WTC11 (cell line): ENCODE results near the gene NWD2. TPM values are rescaled to one million over a fixed set of nuclear protein-coding genes. Genes with fewer than 3 reads are reported as not detected.

Source experiments
- ATAC-seq: fragments of 200-7000 bp; cut with Tn5 transposase; 2 replicates; pipeline ENCODE4 v1.10.0; 2021; ENCODE audit warnings: mild to moderate bottlenecking, moderate library complexity
- CTCF ChIA-PET: fragments of 300-600 bp; sonication (Branson Sonifier 250); formaldehyde crosslinking; loops from one replicate; lab custom pipeline; 2021; ENCODE audit warnings: antibody characterized with exemption; lab: Charles Lee
- POLR2A ChIA-PET: fragments of 350-600 bp; sonication (Branson Sonifier 250); formaldehyde crosslinking; loops from one replicate; lab custom pipeline; 2021; ENCODE audit warnings: antibody characterized with exemption; lab: Charles Lee
- DNase-seq: peaks from one replicate; pipeline ENCODE4 v3.0.0; 2021; ENCODE audit warnings: low spot score
- H3K27ac Mint-ChIP-seq: 2 replicates; pipeline ENCODE4 v1.8.0; 2021; ENCODE audit warnings: mixed read lengths
- H3K27me3 Mint-ChIP-seq: 2 replicates; pipeline ENCODE4 v1.8.0; 2021; ENCODE audit warnings: low read depth, mild to moderate bottlenecking, moderate library complexity, mixed read lengths
- H3K36me3 Mint-ChIP-seq: 2 replicates; pipeline ENCODE4 v1.8.0; 2021; ENCODE audit warnings: mixed read lengths
- H3K4me1 Mint-ChIP-seq: 2 replicates; pipeline ENCODE4 v1.8.0; 2022; ENCODE audit warnings: mixed read lengths
- H3K4me3 Mint-ChIP-seq: 2 replicates; pipeline ENCODE4 v1.8.0; 2021; ENCODE audit warnings: mild to moderate bottlenecking, moderate library complexity, mixed read lengths
- H3K9me3 Mint-ChIP-seq: 2 replicates; pipeline ENCODE4 v1.8.0; 2021; ENCODE audit warnings: mixed read lengths
- CBFB ChIP-seq: sonication (generic); formaldehyde crosslinking; IDR thresholded peaks from 2 replicates; pipeline ENCODE4 v1.8.1; 2022; ENCODE audit warnings: mild to moderate bottlenecking, low read depth, missing genetic modification reagents
- CREM ChIP-seq: sonication (generic); formaldehyde crosslinking; IDR thresholded peaks from 2 replicates; pipeline ENCODE4 v1.8.1; 2022; ENCODE audit warnings: mild to moderate bottlenecking, missing genetic modification reagents, moderate library complexity
- FOXJ3 ChIP-seq: sonication (generic); formaldehyde crosslinking; IDR thresholded peaks from 2 replicates; pipeline ENCODE4 v1.9.0; 2021; ENCODE audit warnings: missing genetic modification reagents, mild to moderate bottlenecking, borderline replicate concordance
- JUN ChIP-seq: sonication (generic); formaldehyde crosslinking; IDR thresholded peaks from 2 replicates; pipeline ENCODE4 v1.8.0; 2023; ENCODE audit warnings: mild to moderate bottlenecking, missing genetic modification reagents
- NFYB ChIP-seq: sonication (generic); formaldehyde crosslinking; conservative IDR thresholded peaks from 2 replicates; pipeline ENCODE4 v1.8.0; 2022; ENCODE audit warnings: low read depth, missing genetic modification reagents
- NR2C2 ChIP-seq: sonication (generic); formaldehyde crosslinking; IDR thresholded peaks from 2 replicates; pipeline ENCODE4 v1.8.0; 2022; ENCODE audit warnings: mild to moderate bottlenecking, missing genetic modification reagents
- PRRX2 ChIP-seq: fragments of 250-450 bp; sonication (Bioruptor Pico); IDR thresholded peaks from 2 replicates; pipeline ENCODE4 v1.8.0; 2021; ENCODE audit warnings: mild to moderate bottlenecking
- SMAD4 ChIP-seq: sonication (generic); formaldehyde crosslinking; IDR thresholded peaks from 2 replicates; pipeline ENCODE4 v1.8.0; 2022; ENCODE audit warnings: mild to moderate bottlenecking, missing genetic modification reagents
- SP1 ChIP-seq: sonication (generic); formaldehyde crosslinking; conservative IDR thresholded peaks from 2 replicates; pipeline ENCODE4 v1.8.1; 2022; ENCODE audit warnings: missing genetic modification reagents
- ZNF138 ChIP-seq: sonication (generic); formaldehyde crosslinking; conservative IDR thresholded peaks from 2 replicates; pipeline ENCODE4 v1.8.1; 2022; ENCODE audit warnings: mild to moderate bottlenecking, moderate library complexity, missing genetic modification reagents
- ZNF232 ChIP-seq: sonication (generic); formaldehyde crosslinking; IDR thresholded peaks from 2 replicates; pipeline ENCODE4 v1.8.0; 2022; ENCODE audit warnings: mild to moderate bottlenecking, missing genetic modification reagents
- ZNF263 ChIP-seq: sonication (generic); formaldehyde crosslinking; IDR thresholded peaks from 2 replicates; pipeline ENCODE4 v1.8.1; 2022; ENCODE audit warnings: low read depth, mild to moderate bottlenecking, moderate library complexity, missing genetic modification reagents
- ZNF396 ChIP-seq: fragments of 250-450 bp; sonication (Bioruptor Pico); IDR thresholded peaks from 2 replicates; pipeline ENCODE4 v1.8.0; 2021; ENCODE audit warnings: mild to moderate bottlenecking, moderate library complexity, borderline replicate concordance
- total RNA-seq: library from RNA; stranded (reverse); gene quantifications from 3 replicates; pipeline ENCODE4 v1.2.3, GENCODE V29; 2021
- TF ChIP-seq, protein P1 (sequence below): sonication (generic); formaldehyde crosslinking; IDR thresholded peaks from 2 replicates; pipeline ENCODE4 v1.8.1; 2023; ENCODE audit warnings: mild to moderate bottlenecking, moderate library complexity, missing genetic modification reagents
- TF ChIP-seq, protein P2 (sequence below): sonication (generic); formaldehyde crosslinking; IDR thresholded peaks from 2 replicates; pipeline ENCODE4 v1.8.0; 2022; ENCODE audit warnings: mild to moderate bottlenecking, missing genetic modification reagents
- TF ChIP-seq, protein P3 (sequence below): fragments of 200-600 bp; IDR thresholded peaks from 2 replicates; pipeline ENCODE4 v1.8.0; 2022; ENCODE audit warnings: antibody characterized with exemption
- TF ChIP-seq, protein P4 (sequence below): sonication (generic); formaldehyde crosslinking; IDR thresholded peaks from 2 replicates; pipeline ENCODE4 v1.8.1; 2023; ENCODE audit warnings: mild to moderate bottlenecking, missing genetic modification reagents
- TF ChIP-seq, protein P5 (sequence below): sonication (generic); formaldehyde crosslinking; IDR thresholded peaks from 2 replicates; pipeline ENCODE4 v1.8.1; 2022; ENCODE audit warnings: low read depth, mild to moderate bottlenecking, moderate library complexity, missing genetic modification reagents, borderline replicate concordance
- TF ChIP-seq, protein P6 (sequence below): sonication (generic); formaldehyde crosslinking; IDR thresholded peaks from 2 replicates; pipeline ENCODE4 v1.8.0; 2022; ENCODE audit warnings: mild to moderate bottlenecking, missing genetic modification reagents
- TF ChIP-seq, protein P7 (sequence below): sonication (generic); formaldehyde crosslinking; IDR thresholded peaks from 2 replicates; pipeline ENCODE4 v1.8.0; 2023; ENCODE audit warnings: missing genetic modification reagents
- TF ChIP-seq, protein P8 (sequence below): sonication (generic); formaldehyde crosslinking; IDR thresholded peaks from 2 replicates; pipeline ENCODE4 v1.8.1; 2022; ENCODE audit warnings: mild to moderate bottlenecking, missing genetic modification reagents, moderate library complexity, borderline replicate concordance
- TF ChIP-seq, protein P9 (sequence below): sonication (generic); formaldehyde crosslinking; IDR thresholded peaks from 2 replicates; pipeline ENCODE4 v1.8.1; 2023; ENCODE audit warnings: mild to moderate bottlenecking, missing genetic modification reagents

The NWD2 gene
- total RNA-seq, 1 experiment from 2014 or later = 0.07 TPM

DNA sequence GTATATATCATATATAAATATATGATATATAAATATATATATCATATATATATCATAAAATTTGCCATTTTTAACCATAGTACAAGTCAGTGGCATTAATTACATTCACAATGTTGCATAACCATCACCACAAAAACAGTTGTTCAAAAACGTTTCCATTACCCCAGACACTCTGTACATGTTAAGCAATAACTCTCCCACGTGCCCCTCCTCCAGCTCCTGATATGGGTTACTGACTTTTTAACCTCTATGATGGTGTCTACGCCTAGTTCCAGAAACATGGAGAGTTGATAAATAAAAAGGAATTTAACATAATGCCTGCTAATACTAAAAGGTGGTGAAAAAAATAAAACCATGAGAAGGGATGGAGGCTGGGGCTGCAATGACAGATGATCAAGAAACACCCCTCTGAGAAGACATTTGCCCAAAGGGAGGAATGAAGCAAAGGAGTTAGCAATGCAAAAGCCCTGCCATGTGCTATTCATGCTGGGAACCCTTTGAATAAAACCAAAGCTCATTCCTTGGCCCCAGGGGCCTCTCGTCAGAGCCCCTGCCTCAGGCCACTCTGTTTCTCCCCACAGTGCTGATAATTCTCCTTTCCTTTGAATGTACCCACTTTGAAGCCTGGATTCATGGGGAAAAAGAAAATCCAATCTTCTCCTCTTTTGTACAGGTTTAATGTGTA lies 144.3 kb downstream of the NWD2 start (continued):
- TF ChIP-seq, protein P1, sequence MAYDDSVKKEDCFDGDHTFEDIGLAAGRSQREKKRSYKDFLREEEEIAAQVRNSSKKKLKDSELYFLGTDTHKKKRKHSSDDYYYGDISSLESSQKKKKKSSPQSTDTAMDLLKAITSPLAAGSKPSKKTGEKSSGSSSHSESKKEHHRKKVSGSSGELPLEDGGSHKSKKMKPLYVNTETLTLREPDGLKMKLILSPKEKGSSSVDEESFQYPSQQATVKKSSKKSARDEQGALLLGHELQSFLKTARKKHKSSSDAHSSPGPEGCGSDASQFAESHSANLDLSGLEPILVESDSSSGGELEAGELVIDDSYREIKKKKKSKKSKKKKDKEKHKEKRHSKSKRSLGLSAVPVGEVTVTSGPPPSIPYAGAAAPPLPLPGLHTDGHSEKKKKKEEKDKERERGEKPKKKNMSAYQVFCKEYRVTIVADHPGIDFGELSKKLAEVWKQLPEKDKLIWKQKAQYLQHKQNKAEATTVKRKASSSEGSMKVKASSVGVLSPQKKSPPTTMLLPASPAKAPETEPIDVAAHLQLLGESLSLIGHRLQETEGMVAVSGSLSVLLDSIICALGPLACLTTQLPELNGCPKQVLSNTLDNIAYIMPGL (CRISPR knock-in tag) = no peak
- no peak for TF ChIP-seq ZNF396
- TF ChIP-seq ZNF263 (CRISPR knock-in tag) = no peak
- TF ChIP-seq, protein P2, sequence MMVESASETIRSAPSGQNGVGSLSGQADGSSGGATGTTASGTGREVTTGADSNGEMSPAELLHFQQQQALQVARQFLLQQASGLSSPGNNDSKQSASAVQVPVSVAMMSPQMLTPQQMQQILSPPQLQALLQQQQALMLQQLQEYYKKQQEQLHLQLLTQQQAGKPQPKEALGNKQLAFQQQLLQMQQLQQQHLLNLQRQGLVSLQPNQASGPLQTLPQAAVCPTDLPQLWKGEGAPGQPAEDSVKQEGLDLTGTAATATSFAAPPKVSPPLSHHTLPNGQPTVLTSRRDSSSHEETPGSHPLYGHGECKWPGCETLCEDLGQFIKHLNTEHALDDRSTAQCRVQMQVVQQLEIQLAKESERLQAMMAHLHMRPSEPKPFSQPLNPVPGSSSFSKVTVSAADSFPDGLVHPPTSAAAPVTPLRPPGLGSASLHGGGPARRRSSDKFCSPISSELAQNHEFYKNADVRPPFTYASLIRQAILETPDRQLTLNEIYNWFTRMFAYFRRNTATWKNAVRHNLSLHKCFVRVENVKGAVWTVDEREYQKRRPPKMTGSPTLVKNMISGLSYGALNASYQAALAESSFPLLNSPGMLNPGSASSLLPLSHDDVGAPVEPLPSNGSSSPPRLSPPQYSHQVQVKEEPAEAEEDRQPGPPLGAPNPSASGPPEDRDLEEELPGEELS = no peak
- no peak for TF ChIP-seq FOXJ3 (CRISPR knock-in tag)
- no peak for TF ChIP-seq CBFB (CRISPR knock-in tag)
- TF ChIP-seq, all 79 proteins: peak for 0

DNA sequence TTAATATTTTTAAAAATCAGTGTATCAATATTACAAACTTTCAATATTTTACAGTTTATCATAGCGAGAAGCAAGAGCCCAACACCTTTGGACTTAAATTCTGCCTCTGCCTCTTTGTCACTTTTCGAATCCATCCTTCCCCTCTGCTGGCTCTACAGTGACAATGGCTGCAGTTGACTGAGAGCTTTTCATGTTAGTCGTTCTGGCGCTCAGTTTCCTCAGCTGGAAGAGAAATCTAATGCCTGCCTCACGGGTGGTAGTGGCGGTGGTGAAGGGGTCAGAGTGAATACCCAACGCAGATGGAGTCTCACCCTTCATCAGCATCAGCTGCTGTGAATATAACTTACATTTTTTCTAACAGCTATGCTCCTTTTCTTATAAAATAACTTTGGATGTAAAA lies 144.8 kb downstream of the NWD2 start:
- Mint-ChIP-seq H3K9me3 (no peaks in the 10 kb centered on the region), H3K4me3 (no peak overlapping the region), H3K27me3 (no peaks in the 10 kb centered on the region), H3K4me1 (peaks cover 28% of the 10 kb centered on the region), H3K27ac (0 out of 2 replicates have a peak overlapping the region, but pooled peaks have one; percentile 36), H3K36me3 (no peaks in the 10 kb centered on the region)
- POLR2A ChIA-PET = interaction anchor here (0.7 kb wide), 1 partner anchor 1486 kb away, joined by 3 read pairs; no protein-coding TSS in a partner anchor
- CTCF ChIA-PET = interaction anchor here (0.8 to 5.7 kb wide), 7 partner anchors 145 to 990 kb away, joined by 3 to 55 read pairs (median 4); partner anchors contain the start of gene NWD2
- TF ChIP-seq, protein P3, sequence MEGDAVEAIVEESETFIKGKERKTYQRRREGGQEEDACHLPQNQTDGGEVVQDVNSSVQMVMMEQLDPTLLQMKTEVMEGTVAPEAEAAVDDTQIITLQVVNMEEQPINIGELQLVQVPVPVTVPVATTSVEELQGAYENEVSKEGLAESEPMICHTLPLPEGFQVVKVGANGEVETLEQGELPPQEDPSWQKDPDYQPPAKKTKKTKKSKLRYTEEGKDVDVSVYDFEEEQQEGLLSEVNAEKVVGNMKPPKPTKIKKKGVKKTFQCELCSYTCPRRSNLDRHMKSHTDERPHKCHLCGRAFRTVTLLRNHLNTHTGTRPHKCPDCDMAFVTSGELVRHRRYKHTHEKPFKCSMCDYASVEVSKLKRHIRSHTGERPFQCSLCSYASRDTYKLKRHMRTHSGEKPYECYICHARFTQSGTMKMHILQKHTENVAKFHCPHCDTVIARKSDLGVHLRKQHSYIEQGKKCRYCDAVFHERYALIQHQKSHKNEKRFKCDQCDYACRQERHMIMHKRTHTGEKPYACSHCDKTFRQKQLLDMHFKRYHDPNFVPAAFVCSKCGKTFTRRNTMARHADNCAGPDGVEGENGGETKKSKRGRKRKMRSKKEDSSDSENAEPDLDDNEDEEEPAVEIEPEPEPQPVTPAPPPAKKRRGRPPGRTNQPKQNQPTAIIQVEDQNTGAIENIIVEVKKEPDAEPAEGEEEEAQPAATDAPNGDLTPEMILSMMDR = no peak
- TF ChIP-seq, protein P4, sequence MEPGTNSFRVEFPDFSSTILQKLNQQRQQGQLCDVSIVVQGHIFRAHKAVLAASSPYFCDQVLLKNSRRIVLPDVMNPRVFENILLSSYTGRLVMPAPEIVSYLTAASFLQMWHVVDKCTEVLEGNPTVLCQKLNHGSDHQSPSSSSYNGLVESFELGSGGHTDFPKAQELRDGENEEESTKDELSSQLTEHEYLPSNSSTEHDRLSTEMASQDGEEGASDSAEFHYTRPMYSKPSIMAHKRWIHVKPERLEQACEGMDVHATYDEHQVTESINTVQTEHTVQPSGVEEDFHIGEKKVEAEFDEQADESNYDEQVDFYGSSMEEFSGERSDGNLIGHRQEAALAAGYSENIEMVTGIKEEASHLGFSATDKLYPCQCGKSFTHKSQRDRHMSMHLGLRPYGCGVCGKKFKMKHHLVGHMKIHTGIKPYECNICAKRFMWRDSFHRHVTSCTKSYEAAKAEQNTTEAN (CRISPR knock-in tag) = no peak
- TF ChIP-seq, protein P5, sequence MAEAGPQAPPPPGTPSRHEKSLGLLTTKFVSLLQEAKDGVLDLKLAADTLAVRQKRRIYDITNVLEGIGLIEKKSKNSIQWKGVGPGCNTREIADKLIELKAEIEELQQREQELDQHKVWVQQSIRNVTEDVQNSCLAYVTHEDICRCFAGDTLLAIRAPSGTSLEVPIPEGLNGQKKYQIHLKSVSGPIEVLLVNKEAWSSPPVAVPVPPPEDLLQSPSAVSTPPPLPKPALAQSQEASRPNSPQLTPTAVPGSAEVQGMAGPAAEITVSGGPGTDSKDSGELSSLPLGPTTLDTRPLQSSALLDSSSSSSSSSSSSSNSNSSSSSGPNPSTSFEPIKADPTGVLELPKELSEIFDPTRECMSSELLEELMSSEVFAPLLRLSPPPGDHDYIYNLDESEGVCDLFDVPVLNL (CRISPR knock-in tag) = no peak
- TF ChIP-seq PRRX2 (no peak), SMAD4 (no peak), NFYB (no peak), NR2C2 (CRISPR knock-in tag) (no peak), CREM (CRISPR knock-in tag) (no peak), ZNF232 (CRISPR knock-in tag) (no peak), ZNF138 (CRISPR knock-in tag) (no peak), JUN (CRISPR knock-in tag) (no peak), SP1 (no peak)
- TF ChIP-seq, protein P6, sequence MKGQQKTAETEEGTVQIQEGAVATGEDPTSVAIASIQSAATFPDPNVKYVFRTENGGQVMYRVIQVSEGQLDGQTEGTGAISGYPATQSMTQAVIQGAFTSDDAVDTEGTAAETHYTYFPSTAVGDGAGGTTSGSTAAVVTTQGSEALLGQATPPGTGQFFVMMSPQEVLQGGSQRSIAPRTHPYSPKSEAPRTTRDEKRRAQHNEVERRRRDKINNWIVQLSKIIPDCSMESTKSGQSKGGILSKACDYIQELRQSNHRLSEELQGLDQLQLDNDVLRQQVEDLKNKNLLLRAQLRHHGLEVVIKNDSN (CRISPR knock-in tag) = no peak
- TF ChIP-seq, protein P7, sequence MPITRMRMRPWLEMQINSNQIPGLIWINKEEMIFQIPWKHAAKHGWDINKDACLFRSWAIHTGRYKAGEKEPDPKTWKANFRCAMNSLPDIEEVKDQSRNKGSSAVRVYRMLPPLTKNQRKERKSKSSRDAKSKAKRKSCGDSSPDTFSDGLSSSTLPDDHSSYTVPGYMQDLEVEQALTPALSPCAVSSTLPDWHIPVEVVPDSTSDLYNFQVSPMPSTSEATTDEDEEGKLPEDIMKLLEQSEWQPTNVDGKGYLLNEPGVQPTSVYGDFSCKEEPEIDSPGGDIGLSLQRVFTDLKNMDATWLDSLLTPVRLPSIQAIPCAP (CRISPR knock-in tag) = no peak
- TF ChIP-seq, protein P8, sequence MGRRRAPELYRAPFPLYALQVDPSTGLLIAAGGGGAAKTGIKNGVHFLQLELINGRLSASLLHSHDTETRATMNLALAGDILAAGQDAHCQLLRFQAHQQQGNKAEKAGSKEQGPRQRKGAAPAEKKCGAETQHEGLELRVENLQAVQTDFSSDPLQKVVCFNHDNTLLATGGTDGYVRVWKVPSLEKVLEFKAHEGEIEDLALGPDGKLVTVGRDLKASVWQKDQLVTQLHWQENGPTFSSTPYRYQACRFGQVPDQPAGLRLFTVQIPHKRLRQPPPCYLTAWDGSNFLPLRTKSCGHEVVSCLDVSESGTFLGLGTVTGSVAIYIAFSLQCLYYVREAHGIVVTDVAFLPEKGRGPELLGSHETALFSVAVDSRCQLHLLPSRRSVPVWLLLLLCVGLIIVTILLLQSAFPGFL (CRISPR knock-in tag) = no peak
- TF ChIP-seq, protein P9, sequence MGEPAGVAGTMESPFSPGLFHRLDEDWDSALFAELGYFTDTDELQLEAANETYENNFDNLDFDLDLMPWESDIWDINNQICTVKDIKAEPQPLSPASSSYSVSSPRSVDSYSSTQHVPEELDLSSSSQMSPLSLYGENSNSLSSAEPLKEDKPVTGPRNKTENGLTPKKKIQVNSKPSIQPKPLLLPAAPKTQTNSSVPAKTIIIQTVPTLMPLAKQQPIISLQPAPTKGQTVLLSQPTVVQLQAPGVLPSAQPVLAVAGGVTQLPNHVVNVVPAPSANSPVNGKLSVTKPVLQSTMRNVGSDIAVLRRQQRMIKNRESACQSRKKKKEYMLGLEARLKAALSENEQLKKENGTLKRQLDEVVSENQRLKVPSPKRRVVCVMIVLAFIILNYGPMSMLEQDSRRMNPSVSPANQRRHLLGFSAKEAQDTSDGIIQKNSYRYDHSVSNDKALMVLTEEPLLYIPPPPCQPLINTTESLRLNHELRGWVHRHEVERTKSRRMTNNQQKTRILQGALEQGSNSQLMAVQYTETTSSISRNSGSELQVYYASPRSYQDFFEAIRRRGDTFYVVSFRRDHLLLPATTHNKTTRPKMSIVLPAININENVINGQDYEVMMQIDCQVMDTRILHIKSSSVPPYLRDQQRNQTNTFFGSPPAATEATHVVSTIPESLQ (CRISPR knock-in tag) = no peak
- ATAC-seq = peak; percentile 36; the same call in 1 of the 2 replicates
- DNase-seq = no peak
